GM12875 (cell line): Measurements from ENCODE around the gene TENM3.

Source experiments
- H3K4me3 ChIP-seq: one replicate; pipeline ENCODE4 v1.5.1; 2011; ENCODE audit warnings: low read depth, low read length, control low read depth
- TF ChIP-seq, protein P1 (sequence below): IDR thresholded peaks from 2 replicates; pipeline ENCODE4 v1.5.1; 2011; ENCODE audit warnings: low read depth, mild to moderate bottlenecking, control low read depth, inconsistent platforms, low read length, moderate library complexity, borderline replicate concordance; ENCODE audit not compliant: insufficient read depth

The TENM3 gene

DNA sequence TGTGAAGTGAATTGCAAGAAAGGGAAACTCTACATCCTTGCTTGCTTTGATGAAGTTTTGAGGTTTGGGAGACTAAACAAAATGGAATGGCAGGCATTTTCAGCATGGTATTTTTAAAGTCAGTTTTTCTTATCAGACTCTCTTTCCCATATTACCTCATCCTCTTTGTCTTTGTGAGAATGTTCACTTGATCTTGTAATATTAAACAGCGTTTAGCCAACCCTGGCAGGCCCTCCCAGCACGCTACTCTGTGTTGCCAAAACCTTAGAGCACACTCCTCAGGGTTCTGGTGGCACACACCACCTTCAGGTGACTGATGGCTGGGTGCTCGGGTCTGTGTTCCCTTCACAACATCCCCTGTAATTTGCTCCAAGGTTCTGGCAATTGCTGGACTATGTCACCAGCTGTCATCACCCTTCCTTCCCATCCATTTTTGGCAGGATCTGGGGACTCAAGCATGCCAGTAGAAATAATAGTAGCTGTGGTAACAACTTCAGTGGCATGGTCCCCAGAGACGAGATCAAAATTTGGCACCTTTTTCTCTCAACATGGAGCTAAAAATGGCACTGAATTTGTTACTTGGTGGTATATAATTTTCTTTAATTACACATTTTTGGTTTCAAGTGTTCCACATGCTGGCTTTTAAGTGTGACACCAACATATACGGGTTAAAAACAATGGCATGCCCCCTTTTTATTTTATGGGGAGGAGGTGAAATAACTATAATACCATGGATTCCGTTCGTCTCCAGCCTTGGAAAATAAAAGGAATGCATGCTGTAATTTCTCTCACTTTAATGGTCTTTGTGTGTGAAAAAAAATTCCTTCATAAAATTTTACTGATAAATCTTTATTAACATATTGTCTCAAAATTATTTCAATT lies 400.8 kb downstream of the TENM3 start:
- TF ChIP-seq, protein P1, sequence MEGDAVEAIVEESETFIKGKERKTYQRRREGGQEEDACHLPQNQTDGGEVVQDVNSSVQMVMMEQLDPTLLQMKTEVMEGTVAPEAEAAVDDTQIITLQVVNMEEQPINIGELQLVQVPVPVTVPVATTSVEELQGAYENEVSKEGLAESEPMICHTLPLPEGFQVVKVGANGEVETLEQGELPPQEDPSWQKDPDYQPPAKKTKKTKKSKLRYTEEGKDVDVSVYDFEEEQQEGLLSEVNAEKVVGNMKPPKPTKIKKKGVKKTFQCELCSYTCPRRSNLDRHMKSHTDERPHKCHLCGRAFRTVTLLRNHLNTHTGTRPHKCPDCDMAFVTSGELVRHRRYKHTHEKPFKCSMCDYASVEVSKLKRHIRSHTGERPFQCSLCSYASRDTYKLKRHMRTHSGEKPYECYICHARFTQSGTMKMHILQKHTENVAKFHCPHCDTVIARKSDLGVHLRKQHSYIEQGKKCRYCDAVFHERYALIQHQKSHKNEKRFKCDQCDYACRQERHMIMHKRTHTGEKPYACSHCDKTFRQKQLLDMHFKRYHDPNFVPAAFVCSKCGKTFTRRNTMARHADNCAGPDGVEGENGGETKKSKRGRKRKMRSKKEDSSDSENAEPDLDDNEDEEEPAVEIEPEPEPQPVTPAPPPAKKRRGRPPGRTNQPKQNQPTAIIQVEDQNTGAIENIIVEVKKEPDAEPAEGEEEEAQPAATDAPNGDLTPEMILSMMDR, result no peak
- no peak overlapping the region for H3K4me3 ChIP-seq

DNA sequence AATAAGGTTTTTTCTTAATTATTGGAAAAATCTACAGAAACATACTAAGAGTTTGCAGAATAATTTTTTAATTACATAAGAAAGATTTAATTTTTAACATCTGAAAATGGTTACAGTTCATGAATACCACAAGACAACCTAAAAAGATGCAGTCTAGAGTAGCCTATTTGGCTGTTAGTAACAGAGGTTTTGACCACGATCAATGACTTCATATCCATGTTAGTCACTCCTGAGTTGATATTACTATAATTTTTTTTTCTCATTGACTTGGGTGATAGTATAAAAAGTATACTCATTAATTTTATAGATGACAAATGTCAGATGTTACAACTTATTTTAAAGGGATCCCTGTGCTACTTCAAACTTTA lies 401.5 kb downstream of the TENM3 start:
- TF ChIP-seq, protein P1, result no peak
- no peak overlapping the region for H3K4me3 ChIP-seq

DNA sequence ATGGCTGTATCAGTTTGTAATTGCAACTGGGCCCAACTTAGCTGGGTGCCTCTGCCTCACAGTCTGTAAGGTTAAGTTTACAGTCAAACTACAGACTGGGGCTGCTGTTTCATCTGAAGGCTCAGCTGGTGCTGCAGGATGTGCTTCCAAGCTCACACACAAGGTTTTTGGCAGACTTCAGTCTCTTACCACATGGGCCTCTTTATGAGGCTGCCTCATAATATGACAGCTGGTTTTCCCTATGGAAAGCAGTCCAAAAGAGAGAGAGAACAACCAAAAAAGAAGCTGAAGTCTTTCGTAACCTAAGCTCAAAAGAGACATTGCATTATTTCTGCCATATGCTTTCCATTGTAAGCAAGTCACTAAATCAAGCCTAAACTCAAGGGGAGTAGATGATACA lies 402.3 kb downstream of the TENM3 start:
- TF ChIP-seq, protein P1, result no peak
- no peak overlapping the region for H3K4me3 ChIP-seq

DNA sequence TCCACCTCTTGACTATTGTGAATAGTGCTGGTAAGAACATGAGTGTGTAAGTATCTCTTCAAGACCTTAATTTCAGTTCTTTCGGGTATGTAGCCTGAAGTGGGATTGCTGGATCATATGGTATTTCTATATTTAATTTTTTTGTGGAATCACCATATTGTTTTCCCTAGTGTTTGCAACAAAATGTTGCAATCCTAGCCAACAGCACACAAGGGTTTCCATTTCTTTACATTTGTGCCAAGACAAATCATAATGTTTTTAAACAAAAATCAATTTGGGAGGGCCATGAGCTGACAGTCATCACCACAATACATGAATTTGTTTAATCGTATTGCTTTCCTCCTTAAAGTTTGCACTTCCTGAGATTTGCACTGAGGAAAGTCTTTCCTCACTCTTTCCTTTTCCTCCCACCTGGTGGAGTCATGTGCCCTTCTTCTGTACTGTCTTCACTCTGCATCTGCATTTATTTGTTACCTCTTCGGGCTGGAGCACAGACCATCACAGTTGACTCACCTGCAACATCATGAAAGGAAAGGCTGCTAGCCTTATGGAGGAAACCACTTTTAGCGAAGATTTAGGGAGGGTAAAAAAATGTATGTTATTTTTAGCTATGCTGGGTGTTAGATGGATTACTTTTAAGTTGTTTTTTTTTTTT lies 404.6 kb downstream of the TENM3 start:
- no peak overlapping the region for H3K4me3 ChIP-seq
- TF ChIP-seq, protein P1, result no peak

DNA sequence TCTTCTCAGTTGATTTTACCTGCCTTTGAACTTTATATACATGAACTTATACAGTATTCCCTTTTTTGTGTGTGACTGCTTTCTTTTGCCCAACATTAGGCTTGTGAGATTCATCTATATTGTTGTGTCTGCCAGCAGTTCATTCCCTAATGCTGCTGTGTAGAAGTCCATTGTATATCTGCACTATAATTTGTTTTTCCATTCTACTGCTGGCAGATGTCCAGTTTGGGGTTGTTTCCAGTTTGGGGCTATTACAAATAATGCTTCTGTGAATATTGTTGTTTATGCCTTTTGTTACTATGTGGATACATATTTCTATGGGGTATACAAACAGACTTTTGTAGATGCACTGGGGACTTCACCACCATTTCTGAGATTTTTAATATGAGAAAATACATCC lies 405.6 kb downstream of the TENM3 start:
- H3K4me3 ChIP-seq, result no peak overlapping the region
- TF ChIP-seq, protein P1, result no peak

DNA sequence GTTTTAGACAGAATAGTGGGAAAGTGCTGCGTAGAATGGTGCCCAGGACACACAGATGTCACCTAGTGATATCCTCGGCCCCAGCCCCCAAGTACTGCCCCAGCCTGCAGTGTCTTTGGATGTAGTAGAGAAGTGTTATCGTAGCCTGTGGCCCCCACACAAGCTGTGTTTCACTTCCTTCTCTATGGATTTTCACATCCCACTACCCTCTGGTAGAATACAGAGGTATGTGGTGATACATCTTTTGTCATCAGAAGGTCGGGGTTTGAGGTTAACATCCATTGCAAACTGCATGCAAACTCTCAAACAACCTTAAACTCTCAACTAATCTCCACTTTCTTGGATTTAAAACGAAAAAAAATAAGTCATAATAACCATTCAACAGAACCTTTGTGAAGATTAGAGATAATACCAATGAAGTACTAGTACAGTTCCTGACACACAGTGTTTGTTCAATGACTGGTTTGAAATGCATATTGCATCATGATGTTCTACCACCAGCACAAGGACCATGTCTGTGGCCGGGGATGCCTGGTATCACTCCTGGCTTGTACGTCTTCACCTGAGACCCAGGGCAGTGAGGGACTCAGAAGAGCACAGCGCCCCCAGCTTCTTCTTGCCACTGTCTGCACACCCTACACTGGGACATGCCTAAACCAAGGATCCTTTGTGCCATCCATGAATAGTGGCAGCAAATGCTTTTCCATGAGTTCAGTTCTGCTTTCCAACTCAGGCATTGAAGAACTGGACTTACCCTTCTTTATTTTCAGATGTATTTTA lies 406.7 kb downstream of the TENM3 start:
- TF ChIP-seq, protein P1, result no peak

More for the DNA sequence above, 406.7 kb downstream of the TENM3 start:
- no peak overlapping the region for H3K4me3 ChIP-seq
